GM06990 (cell line): ENCODE measurements around the gene HOXB9.

Source experiments
- DNase-seq: peaks from one replicate; pipeline ENCODE4 v3.0.0-alpha.2; 2011; ENCODE audit not compliant: insufficient read length; ENCODE audit errors: extremely low read depth
- H3K27me3 ChIP-seq: replicated peaks from 2 replicates; pipeline ENCODE4 v1.6.0; 2011; ENCODE audit warnings: low read length; ENCODE audit not compliant: control insufficient read depth, insufficient read depth
- H3K36me3 ChIP-seq: 2 replicates; pipeline ENCODE4 v1.5.1; 2011; ENCODE audit warnings: low read length; ENCODE audit not compliant: control insufficient read depth, insufficient read depth
- H3K4me3 ChIP-seq: replicated peaks from 2 replicates; pipeline ENCODE4 v1.5.1; 2011; ENCODE audit warnings: low read depth, mild to moderate bottlenecking, control low read depth, low read length
- CTCF ChIP-seq: IDR thresholded peaks from 2 replicates; pipeline ENCODE4 v1.5.1; 2011; ENCODE audit warnings: low read length, control low read depth, mild to moderate bottlenecking, inconsistent platforms; ENCODE audit not compliant: insufficient read depth, poor library complexity, severe bottlenecking

HOXB9 gene

GRCh38 chr17:48571826-48572417 is 54.2 kb downstream of the HOXB9 start:
- Histone ChIP-seq H3K27me3 (no peaks in the 10 kb centered on the region), H3K36me3 (no peaks in the 10 kb centered on the region), H3K4me3 (no peak overlapping the region)
- DNase-seq: no peak
- no peak for TF ChIP-seq CTCF
